ENCODE results near the gene BSCL2. TPM values are rescaled to one million over a fixed set of nuclear protein-coding genes. Genes with fewer than 3 reads are reported as not detected.
"Not testable (repeated sequence)": the region's sequence is repeated elsewhere in the genome, so short reads cannot be mapped to it uniquely, and the experiment has no call there.

BSCL2 gene
- total RNA-seq, 2 experiments from 2014 or later, result 24.2 to 29.6 TPM

GRCh38 chr11:62665075-62665598 lies 42.1 kb downstream of the BSCL2 start, which contains the start of the genes C11orf98 and CSKMT:
TSS of gene C11orf98 (minus strand) at chr11:62665210. CDS start at chr11:62665169, 41 bp downstream.
TSS of gene CSKMT (plus strand) at chr11:62665312. CDS start at chr11:62665880, 568 bp downstream.
- peak; percentile 91 for ATAC-seq
- no peaks in the 10 kb centered on the region for H3K9me3 Mint-ChIP-seq (ENCODE audit: low read depth)
- H3K36me3 Mint-ChIP-seq, result peaks cover 42% of the 10 kb centered on the region
- DNase-seq, result peak; percentile 97
- peaks cover 40% of the 10 kb centered on the region for H3K4me1 Mint-ChIP-seq
- peak within 1 kb of the TSS; percentile 95 for H3K27ac Mint-ChIP-seq
- CTCF ChIA-PET, result interaction anchor here (0.6 to 3.2 kb wide), 25 partner anchors 9 to 216 kb away, joined by 3 to 21 read pairs (median 5); partner anchors contain the start of genes B3GAT3, GANAB, HNRNPUL2 and INTS5
- no peaks in the 10 kb centered on the region for H3K27me3 Mint-ChIP-seq
- peak within 1 kb of the TSS; percentile 97 for H3K4me3 Mint-ChIP-seq

DNA sequence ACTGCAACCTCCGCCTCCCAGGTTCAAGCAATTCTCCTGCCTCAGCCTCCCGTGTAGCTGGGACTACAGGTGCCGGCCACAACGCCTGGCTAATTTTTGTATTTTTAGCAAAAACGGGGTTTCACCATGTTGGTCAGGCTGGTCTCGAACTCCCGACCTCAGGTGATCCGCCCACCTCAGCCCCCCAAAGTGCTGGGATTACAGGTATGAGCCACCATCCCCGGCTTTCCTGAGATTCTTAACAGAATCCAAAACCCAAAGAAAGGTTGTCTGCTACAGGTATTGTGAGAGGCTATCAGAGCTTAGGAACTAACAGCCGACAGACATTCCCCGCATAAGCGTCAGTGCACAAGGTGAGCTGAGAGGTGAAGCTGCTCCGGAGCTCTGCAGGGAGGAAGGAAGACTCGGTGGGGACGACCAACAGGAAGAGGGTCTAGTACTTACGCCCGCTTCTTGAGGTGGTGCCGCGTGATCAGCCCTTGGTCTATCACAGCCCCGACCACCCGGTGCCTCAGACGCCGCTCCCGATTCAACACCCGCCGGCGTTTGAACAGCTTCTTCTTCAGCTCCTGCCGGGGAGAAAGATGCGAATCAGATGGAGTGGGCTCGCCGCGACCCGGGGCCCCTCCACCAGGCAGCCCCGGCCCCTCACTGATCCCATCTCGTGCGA lies 42.7 kb downstream of the BSCL2 start:
- ATAC-seq (peak; percentile 41), DNase-seq (peak; percentile 78)
- Mint-ChIP-seq H3K4me1 (peaks cover 34% of the 10 kb centered on the region), H3K9me3 (ENCODE audit: low read depth) (no peaks in the 10 kb centered on the region), H3K27ac (peak overlapping the region; percentile 95), H3K4me3 (peak overlapping the region; percentile 97), H3K36me3 (peaks cover 41% of the 10 kb centered on the region), H3K27me3 (no peaks in the 10 kb centered on the region)
- CTCF ChIA-PET, result interaction anchor here (0.9 to 3.2 kb wide), 23 partner anchors 9 to 217 kb away, joined by 3 to 21 read pairs (median 6); partner anchors contain the start of genes B3GAT3, GANAB, HNRNPUL2 and INTS5

DNA sequence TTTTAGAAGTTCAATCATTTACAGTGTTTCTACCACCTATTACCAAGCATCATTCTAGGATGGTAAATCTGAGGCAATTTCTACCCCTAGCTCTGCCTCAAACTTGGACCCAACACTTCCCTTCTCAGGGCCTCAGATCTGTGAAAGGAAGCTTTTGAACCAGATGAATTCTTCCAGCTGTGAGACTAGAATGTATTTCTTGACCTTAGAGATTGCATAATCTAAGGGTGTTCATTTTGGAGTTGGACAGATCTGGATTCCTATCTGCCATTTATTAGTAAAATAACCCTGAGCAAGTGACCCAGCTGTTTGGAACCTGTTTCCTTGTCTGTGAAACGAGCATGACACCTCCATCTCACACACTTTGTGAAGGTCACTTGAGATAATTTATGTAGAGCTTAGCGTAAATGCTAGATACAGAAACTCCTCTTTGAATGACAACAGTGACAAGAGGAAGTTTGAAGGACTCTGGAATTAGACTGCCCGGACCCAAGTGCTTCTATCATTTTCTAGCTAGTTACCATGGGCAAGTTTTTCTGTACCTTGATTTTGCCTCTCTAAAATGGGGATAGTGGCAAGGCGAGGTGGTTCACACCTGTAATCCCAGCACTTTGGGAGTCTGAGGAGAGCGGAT lies 50.3 kb downstream of the BSCL2 start:
- Mint-ChIP-seq H3K27ac (no peak overlapping the region), H3K4me3 (no peak overlapping the region), H3K27me3 (no peaks in the 10 kb centered on the region), H3K9me3 (ENCODE audit: low read depth) (no peaks in the 10 kb centered on the region), H3K36me3 (peaks cover 2% of the 10 kb centered on the region), H3K4me1 (peaks cover 20% of the 10 kb centered on the region)
- CTCF ChIA-PET, result interaction anchor here (0.8 to 3.3 kb wide), 6 partner anchors 8 to 232 kb away, joined by 3 to 21 read pairs (median 4); partner anchors contain the start of genes C11orf98, CSKMT and TUT1
- DNase-seq (no peak), ATAC-seq (no peak)

GRCh38 chr11:62654297-62654696 lies 52.9 kb downstream of the BSCL2 start:
- H3K4me3 Mint-ChIP-seq, result peak overlapping the region; percentile 66
- H3K9me3 Mint-ChIP-seq (ENCODE audit: low read depth), result no peaks in the 10 kb centered on the region
- peaks cover 7% of the 10 kb centered on the region for H3K36me3 Mint-ChIP-seq
- peaks cover 32% of the 10 kb centered on the region for H3K4me1 Mint-ChIP-seq
- ATAC-seq, result no peak
- DNase-seq, result no peak
- H3K27me3 Mint-ChIP-seq, result no peaks in the 10 kb centered on the region
- CTCF ChIA-PET, result interaction anchor here (1.1 to 3.3 kb wide), 5 partner anchors 9 to 111 kb away, joined by 3 to 21 read pairs (median 3); partner anchors contain the start of genes C11orf98, CSKMT and MTA2
- peak overlapping the region; percentile 72 for H3K27ac Mint-ChIP-seq

- peaks cover 7% of the 10 kb centered on the region for H3K36me3 Mint-ChIP-seq
- peak overlapping the region; percentile 85 for H3K27ac Mint-ChIP-seq
- no peaks in the 10 kb centered on the region for H3K27me3 Mint-ChIP-seq
- H3K4me1 Mint-ChIP-seq, result peaks cover 35% of the 10 kb centered on the region
- no peaks in the 10 kb centered on the region for H3K9me3 Mint-ChIP-seq (ENCODE audit: low read depth)
- CTCF ChIA-PET, result interaction anchor here (0.6 to 1.5 kb wide), 9 partner anchors 10 to 134 kb away, joined by 3 to 15 read pairs (median 3); partner anchors contain the start of genes C11orf98, CSKMT, LBHD1 and TUT1
- ATAC-seq (peak; percentile 2), DNase-seq (no peak)
- H3K4me3 Mint-ChIP-seq, result peak overlapping the region; percentile 86
Measured at GRCh38 chr11:62652161-62653006, 54.8 kb downstream of the BSCL2 start.

GRCh38 chr11:62650283-62650682 lies 56.9 kb downstream of the BSCL2 start:
- CTCF ChIA-PET, result interaction anchor here (1.5 to 1.7 kb wide), 3 partner anchors 15 to 226 kb away, joined by 3 to 7 read pairs (median 4); partner anchors contain the start of genes C11orf98 and CSKMT
- ATAC-seq; H3K27me3 Mint-ChIP-seq; DNase-seq; H3K27ac Mint-ChIP-seq; H3K9me3 Mint-ChIP-seq (ENCODE audit: low read depth); H3K4me3 Mint-ChIP-seq: not testable (repeated sequence)
- Mint-ChIP-seq H3K4me1 (peaks cover 44% of the 10 kb centered on the region), H3K36me3 (peaks cover 10% of the 10 kb centered on the region)

DNA sequence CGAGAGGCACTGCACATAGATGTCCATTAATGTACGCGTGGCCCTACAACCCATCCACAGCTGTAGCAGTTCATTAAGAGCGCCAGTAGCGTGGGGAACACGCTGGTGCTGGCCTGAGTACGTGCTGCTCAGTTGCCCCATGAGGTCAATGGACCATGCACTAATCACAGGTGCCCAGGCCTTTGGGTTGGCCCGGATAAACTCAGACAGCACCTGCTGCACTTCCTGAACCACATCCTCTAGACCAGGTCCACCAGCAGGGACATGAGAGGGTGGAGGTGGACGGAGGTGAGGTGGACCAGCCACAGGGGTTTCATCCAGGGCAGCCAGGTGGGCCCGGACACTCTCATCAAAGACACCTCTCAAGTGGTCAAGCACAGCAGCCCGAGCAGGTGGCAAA lies 57.7 kb downstream of the BSCL2 start:
- ATAC-seq (no peak), DNase-seq (no peak)
- Mint-ChIP-seq H3K4me1 (peaks cover 44% of the 10 kb centered on the region), H3K9me3 (ENCODE audit: low read depth) (no peaks in the 10 kb centered on the region), H3K27ac (peak overlapping the region; percentile 19), H3K4me3 (no peak overlapping the region), H3K27me3 (no peaks in the 10 kb centered on the region), H3K36me3 (peaks cover 14% of the 10 kb centered on the region)
- CTCF ChIA-PET, result interaction anchor here (1.5 to 2.0 kb wide), 4 partner anchors 15 to 225 kb away, joined by 3 to 7 read pairs (median 6); partner anchors contain the start of genes C11orf98 and CSKMT

GRCh38 chr11:62648967-62649364 lies 58.3 kb downstream of the BSCL2 start:
- peaks cover 44% of the 10 kb centered on the region for H3K4me1 Mint-ChIP-seq
- CTCF ChIA-PET, result interaction anchor here (1.7 to 2.0 kb wide), 2 partner anchors 16 to 26 kb away, joined by 7 read pairs; partner anchors contain the start of genes C11orf98 and CSKMT
- H3K9me3 Mint-ChIP-seq (ENCODE audit: low read depth), result no peaks in the 10 kb centered on the region
- H3K27me3 Mint-ChIP-seq, result no peaks in the 10 kb centered on the region
- peaks cover 20% of the 10 kb centered on the region for H3K36me3 Mint-ChIP-seq
- ATAC-seq (no peak), DNase-seq (no peak)
- no peak overlapping the region for H3K4me3 Mint-ChIP-seq
- H3K27ac Mint-ChIP-seq, result no peak overlapping the region

GRCh38 chr11:62648185-62648966 lies 58.8 kb downstream of the BSCL2 start:
- CTCF ChIA-PET, result interaction anchor here (0.9 to 2.0 kb wide), 4 partner anchors 17 to 56 kb away, joined by 3 to 7 read pairs (median 5); partner anchors contain the start of genes C11orf98, CSKMT and MTA2
- H3K36me3 Mint-ChIP-seq, result peaks cover 21% of the 10 kb centered on the region

DNA sequence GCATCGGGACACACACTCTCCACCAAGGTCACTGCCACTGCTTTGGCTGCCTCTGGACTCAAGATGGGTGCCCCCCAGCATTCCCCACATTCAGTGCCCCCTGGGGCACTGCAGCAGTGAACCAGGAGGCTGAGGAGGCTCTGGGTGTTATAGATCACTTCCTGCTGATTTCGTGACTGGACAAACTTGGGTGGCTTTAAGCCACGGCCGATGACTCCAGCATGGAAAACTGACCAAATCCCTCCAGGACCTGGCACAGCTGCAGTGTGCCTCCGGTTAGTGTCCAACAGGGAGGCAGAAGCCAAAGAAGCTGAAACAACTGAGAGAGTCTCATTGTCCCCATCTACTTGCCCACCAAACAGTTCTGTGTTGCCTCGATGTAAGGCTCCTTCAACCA lies 59.6 kb downstream of the BSCL2 start:
- ATAC-seq, result no peak
- CTCF ChIA-PET, result interaction anchor here (0.9 to 2.0 kb wide), 5 partner anchors 17 to 56 kb away, joined by 3 to 7 read pairs (median 7); partner anchors contain the start of genes C11orf98, CSKMT, EML3 and MTA2
- Mint-ChIP-seq H3K4me1 (peaks cover 41% of the 10 kb centered on the region), H3K4me3 (no peak overlapping the region), H3K36me3 (peaks cover 26% of the 10 kb centered on the region), H3K27ac (peak overlapping the region; percentile 43), H3K27me3 (no peaks in the 10 kb centered on the region), H3K9me3 (ENCODE audit: low read depth) (no peaks in the 10 kb centered on the region)
- DNase-seq, result no peak

More at GRCh38 chr11:62648185-62648966, 58.8 kb downstream of the BSCL2 start:
- DNase-seq, result no peak
- no peaks in the 10 kb centered on the region for H3K27me3 Mint-ChIP-seq
- peaks cover 40% of the 10 kb centered on the region for H3K4me1 Mint-ChIP-seq
- no peak overlapping the region for H3K4me3 Mint-ChIP-seq
- no peak for ATAC-seq
- H3K9me3 Mint-ChIP-seq (ENCODE audit: low read depth), result no peaks in the 10 kb centered on the region
- H3K27ac Mint-ChIP-seq, result no peak overlapping the region

GRCh38 chr11:62646825-62647608 lies 60.2 kb downstream of the BSCL2 start:
- Mint-ChIP-seq H3K36me3 (peaks cover 27% of the 10 kb centered on the region), H3K27me3 (no peaks in the 10 kb centered on the region), H3K4me3 (peak overlapping the region; percentile 89), H3K4me1 (peaks cover 39% of the 10 kb centered on the region), H3K9me3 (ENCODE audit: low read depth) (no peaks in the 10 kb centered on the region), H3K27ac (peak overlapping the region; percentile 93)
- CTCF ChIA-PET, result interaction anchor here (0.6 to 2.0 kb wide), 9 partner anchors 10 to 140 kb away, joined by 3 to 7 read pairs (median 3); partner anchors contain the start of genes C11orf98, CSKMT and EML3
- no peak for DNase-seq
- no peak for ATAC-seq

Measured in activated CD8-positive, alpha-beta memory T cell treated with anti-CD3 and anti-CD28 coated beads, Interleukin-2, amount 10 ng/mL, durations not matched to agents 7 days and 5 days (primary cell).